Kidney (tissue), 14 donors: Measurements from ENCODE around the gene MAMLD1. TPM values are rescaled to one million over a fixed set of nuclear protein-coding genes. Genes with fewer than 3 reads are reported as not detected.
"Not testable (repeated sequence)": the region's sequence is repeated elsewhere in the genome, so short reads cannot be mapped to it uniquely, and the experiment has no call there.

ENCODE experiments used
- DNase-seq, 5 donors: peaks; one replicate each; pipeline ENCODE4 v3.0.0-alpha.2; 2013 to 2020
- FAIRE-seq: peaks from 2 replicates; lab custom pipeline; 2012; peaks lifted over from hg19 to GRCh38; lab: Jason Lieb, UNC
- H3K27ac ChIP-seq, 2 donors: one replicate each; pipeline ENCODE4 v1.7.0; 2013; ENCODE audit warnings: low read depth in 2 of 2, low read length in 2 of 2, inconsistent platforms in 1 of 2
- H3K27me3 ChIP-seq: one replicate; pipeline ENCODE4 v1.7.1; 2013; ENCODE audit warnings: low read length, inconsistent platforms; ENCODE audit not compliant: control insufficient read depth, insufficient read depth
- H3K36me3 ChIP-seq, 3 donors: one replicate each; pipeline versions ENCODE4 v1.7.0 to v1.7.1; 2013; ENCODE audit warnings: low read length in 3 of 3, control low read depth in 1 of 3, inconsistent platforms in 1 of 3; ENCODE audit not compliant: insufficient read depth in 3 of 3, control insufficient read depth in 2 of 3
- H3K4me1 ChIP-seq, 3 donors: one replicate each; pipeline versions ENCODE4 v1.7.0 to v1.7.1; 2013; ENCODE audit warnings: low read length in 3 of 3, inconsistent platforms in 1 of 3, low read depth in 1 of 3; ENCODE audit not compliant: control insufficient read depth in 2 of 3, insufficient read depth in 2 of 3
- H3K4me3 ChIP-seq, 3 donors: one replicate each; pipeline versions ENCODE4 v1.7.0 to v1.8.1; 2013; ENCODE audit warnings: low read length in 3 of 3, control low read depth in 1 of 3, inconsistent platforms in 1 of 3
- H3K9ac ChIP-seq, 3 donors: one replicate each; pipeline versions ENCODE4 v1.7.0 to v1.7.1; 2013; ENCODE audit warnings: low read length in 3 of 3, control low read depth in 1 of 3, inconsistent platforms in 1 of 3
- H3K9me3 ChIP-seq, 3 donors: one replicate each; pipeline versions ENCODE4 v1.7.0 to v1.7.1; 2013; ENCODE audit warnings: low read length in 3 of 3, control low read depth in 1 of 3, inconsistent platforms in 1 of 3; ENCODE audit not compliant: control insufficient read depth in 2 of 3, insufficient read depth in 1 of 3
- intact Hi-C: fragments of 100-400 bp; cut with DNase I; formaldehyde crosslinking; loops from one replicate; pipeline ENCODE4 v1.11.1; 2022
- polyA plus RNA-seq: library from polyadenylated mRNA; stranded (reverse); fragments of 350-450 nt; fragmentation: Illumina TruSeq; extraction: RNeasy Lipid Tissue Mini Kit (QIAGEN cat#74804); gene quantifications from one replicate; pipeline ENCODE4 v1.2.3, GENCODE V29; 2014; ENCODE audit warnings: low read depth, low replicate concordance; ENCODE audit not compliant: insufficient read depth
- total RNA-seq: library from RNA; stranded (reverse); fragmentation: NEBNext Ultra II Directional; extraction: Animal tissue kit (Norgen Biotek cat#: 25700); gene quantifications from one replicate; pipeline ENCODE4 v1.2.1, GENCODE V29; 2021
- TF ChIP-seq, protein P1 (sequence below): IDR thresholded peaks from 3 replicates; pipeline ENCODE4 v1.5.1; 2012; ENCODE audit warnings: mild to moderate bottlenecking, moderate library complexity, borderline replicate concordance; ENCODE audit not compliant: insufficient read depth; ENCODE audit errors: extremely low read depth
- donor health status: control.
- donor health status: control.
- donor health status: control.
- donor health status: control.
- donor health status: control.
- donor health status: DM: yes; HTN: yes; CAD: no.
- donor health status: Normal renal cell carcinoma (clear cell type).

Gene MAMLD1
- total and polyA plus RNA-seq, 2 donors from 2014 or later: 1.4 to 6.5 TPM

DNA sequence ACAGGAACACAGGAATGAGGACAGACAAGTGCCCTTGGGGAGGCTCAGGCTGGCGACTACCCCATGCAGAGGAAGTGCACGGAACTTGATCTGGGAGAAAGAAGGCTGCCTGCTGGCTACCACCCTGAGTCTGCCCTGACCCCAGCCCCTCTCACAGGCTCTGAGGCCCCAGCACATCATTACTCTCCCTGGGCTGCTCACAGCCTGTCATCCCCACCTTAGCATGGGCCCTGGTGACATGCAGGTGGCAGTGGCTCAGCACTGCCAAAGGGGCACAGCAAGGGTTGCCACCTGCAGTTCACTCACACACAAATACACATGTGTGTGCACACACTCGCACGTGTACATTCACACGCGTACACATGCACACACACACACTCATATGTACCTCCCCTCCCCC, 26.1 kb upstream of the MAMLD1 start:
- FAIRE-seq (no peak), DNase-seq (no peak)
- Histone ChIP-seq H3K4me1 (peaks cover 0 to 3% (median 0%) of the 10 kb centered on the region in 3 donors), H3K9ac (no peak overlapping the region), H3K9me3 (no peaks in the 10 kb centered on the region), H3K27ac (no peak overlapping the region), H3K36me3 (no peaks in the 10 kb centered on the region), H3K27me3 (no peaks in the 10 kb centered on the region), H3K4me3 (no peak overlapping the region)
- intact Hi-C loops: no loop called here
- TF ChIP-seq, protein P1, sequence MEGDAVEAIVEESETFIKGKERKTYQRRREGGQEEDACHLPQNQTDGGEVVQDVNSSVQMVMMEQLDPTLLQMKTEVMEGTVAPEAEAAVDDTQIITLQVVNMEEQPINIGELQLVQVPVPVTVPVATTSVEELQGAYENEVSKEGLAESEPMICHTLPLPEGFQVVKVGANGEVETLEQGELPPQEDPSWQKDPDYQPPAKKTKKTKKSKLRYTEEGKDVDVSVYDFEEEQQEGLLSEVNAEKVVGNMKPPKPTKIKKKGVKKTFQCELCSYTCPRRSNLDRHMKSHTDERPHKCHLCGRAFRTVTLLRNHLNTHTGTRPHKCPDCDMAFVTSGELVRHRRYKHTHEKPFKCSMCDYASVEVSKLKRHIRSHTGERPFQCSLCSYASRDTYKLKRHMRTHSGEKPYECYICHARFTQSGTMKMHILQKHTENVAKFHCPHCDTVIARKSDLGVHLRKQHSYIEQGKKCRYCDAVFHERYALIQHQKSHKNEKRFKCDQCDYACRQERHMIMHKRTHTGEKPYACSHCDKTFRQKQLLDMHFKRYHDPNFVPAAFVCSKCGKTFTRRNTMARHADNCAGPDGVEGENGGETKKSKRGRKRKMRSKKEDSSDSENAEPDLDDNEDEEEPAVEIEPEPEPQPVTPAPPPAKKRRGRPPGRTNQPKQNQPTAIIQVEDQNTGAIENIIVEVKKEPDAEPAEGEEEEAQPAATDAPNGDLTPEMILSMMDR: no peak

DNA sequence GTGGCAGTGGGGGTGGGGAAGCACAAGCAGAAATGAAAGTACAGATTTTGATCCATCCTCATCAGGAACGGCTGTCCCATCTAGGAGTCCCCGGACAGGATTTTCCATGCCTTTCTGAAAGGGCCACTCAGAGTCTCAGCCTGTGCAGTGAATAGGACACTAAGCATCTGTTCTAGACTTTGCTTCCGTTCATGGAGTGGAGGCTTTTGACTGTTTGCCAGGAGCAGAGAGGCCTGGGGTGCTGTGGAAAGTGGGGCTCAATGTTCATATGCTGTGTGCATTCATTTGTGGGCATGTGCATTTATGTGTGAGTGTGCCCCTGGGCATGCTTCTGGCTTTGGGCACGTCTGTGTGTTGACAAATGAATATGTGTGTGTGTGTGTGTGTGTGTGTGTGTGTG, 25.6 kb upstream of the MAMLD1 start:
- Histone ChIP-seq H3K27me3 (no peaks in the 10 kb centered on the region), H3K27ac (no peak overlapping the region), H3K9me3 (no peaks in the 10 kb centered on the region), H3K36me3 (no peaks in the 10 kb centered on the region), H3K4me1 (peaks cover 0 to 3% (median 0%) of the 10 kb centered on the region in 3 donors), H3K9ac (no peak overlapping the region), H3K4me3 (no peak overlapping the region)
- peak in 1 of 5 donors; percentile 18 for DNase-seq
- FAIRE-seq: no peak
- intact Hi-C loops: no loop called here
- TF ChIP-seq, protein P1: no peak

DNA sequence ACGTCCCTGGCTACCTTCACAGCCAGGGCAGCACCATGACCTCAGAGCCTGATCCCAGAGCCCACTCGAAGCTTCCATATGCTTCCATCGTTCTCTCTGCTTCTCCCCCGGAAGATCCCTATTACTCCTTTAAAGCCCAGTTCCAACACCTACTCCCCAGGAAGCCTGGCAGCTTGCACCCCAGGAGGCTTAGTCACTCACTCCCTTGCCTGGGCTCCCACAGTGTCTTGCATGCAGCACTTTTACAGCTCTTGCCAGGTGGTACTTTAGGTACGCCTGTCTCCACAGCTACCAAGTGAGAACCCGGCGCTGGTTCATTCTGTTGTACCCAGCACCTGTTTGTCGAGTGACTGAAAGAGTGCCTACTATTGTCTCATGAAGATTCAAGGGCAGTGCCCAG, 24.5 kb upstream of the MAMLD1 start:
- intact Hi-C loops: no loop called here
- Histone ChIP-seq H3K9me3 (no peaks in the 10 kb centered on the region), H3K36me3 (no peaks in the 10 kb centered on the region), H3K9ac (no peak overlapping the region), H3K27me3 (peaks cover 2% of the 10 kb centered on the region), H3K4me1 (peaks cover 0 to 3% (median 0%) of the 10 kb centered on the region in 3 donors), H3K4me3 (no peak overlapping the region), H3K27ac (no peak overlapping the region)
- TF ChIP-seq, protein P1: no peak
- DNase-seq (no peak), FAIRE-seq (no peak)

DNA sequence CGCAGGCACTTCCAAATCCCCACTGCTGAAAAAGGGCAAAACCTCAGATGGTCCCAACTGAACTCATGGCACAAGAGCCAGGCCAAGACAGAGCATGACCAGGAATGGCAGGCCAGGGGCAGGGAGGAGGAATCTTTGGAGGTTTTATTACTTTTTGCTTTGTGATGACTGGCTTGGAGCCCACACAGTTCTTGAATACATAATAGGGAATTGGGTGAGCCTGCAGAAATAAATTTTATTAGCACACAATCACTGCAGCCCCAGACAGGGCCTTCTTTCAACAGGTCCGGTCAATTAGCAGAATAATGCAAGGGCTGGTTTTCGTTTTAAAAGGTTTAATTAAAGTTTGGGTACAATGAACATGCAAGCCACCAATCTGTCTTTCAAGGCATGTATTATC, 23.4 kb upstream of the MAMLD1 start:
- intact Hi-C loops: no loop called here
- no peak overlapping the region for H3K4me3 ChIP-seq
- DNase-seq (no peak), FAIRE-seq (no peak)
- H3K4me1 ChIP-seq: peaks cover 0 to 3% (median 0%) of the 10 kb centered on the region in 3 donors
- H3K27ac ChIP-seq: no peak overlapping the region
- no peak overlapping the region for H3K9ac ChIP-seq
- H3K9me3 ChIP-seq: no peaks in the 10 kb centered on the region
- no peaks in the 10 kb centered on the region for H3K36me3 ChIP-seq
- TF ChIP-seq, protein P1: no peak
- H3K27me3 ChIP-seq: peaks cover 2% of the 10 kb centered on the region

DNA sequence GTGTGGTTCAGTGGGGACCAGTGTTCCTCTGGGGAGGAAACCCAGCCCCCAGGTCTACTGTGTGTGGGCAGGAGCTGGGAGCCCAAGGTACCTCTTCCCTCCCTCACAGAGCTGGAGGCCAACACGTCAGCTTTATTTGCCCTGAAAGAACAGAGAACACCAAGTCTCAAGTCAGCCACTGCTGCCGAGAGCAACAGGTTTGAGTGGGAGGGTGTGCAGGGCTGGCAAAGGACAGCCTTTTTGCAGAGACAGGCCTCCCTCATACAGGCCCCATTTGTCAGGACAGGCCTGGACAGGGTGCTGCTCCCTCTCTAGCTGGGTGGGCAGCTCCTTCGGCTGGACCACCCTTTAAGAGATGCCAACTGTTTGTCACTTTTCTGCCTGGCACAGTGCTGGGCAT, 22.8 kb upstream of the MAMLD1 start:
- H3K27ac ChIP-seq, intact Hi-C loops, H3K4me1 ChIP-seq, H3K27me3 ChIP-seq, H3K36me3 ChIP-seq, FAIRE-seq, DNase-seq, H3K9me3 ChIP-seq, H3K9ac ChIP-seq, H3K4me3 ChIP-seq: not testable (repeated sequence)
